Transverse colon (tissue), 4 donors: ENCODE measurements around the gene XBP1. TPM values are rescaled to one million over a fixed set of nuclear protein-coding genes. Genes with fewer than 3 reads are reported as not detected.

ENCODE experiments used
- DNase-seq: peaks from one replicate; pipeline ENCODE4 v3.0.0-alpha.2; 2019
- H3K27ac ChIP-seq, 4 donors: fragments of 200-600 bp; sonication (generic); 2 replicates each; pipeline ENCODE4 v1.5.1; 2016 to 2018; ENCODE audit warnings: inconsistent platforms in 4 of 4
- H3K27me3 ChIP-seq: fragments of 200-600 bp; sonication (generic); 2 replicates; pipeline ENCODE4 v1.5.1; 2017; ENCODE audit warnings: inconsistent platforms
- H3K36me3 ChIP-seq, 4 donors: fragments of 200-600 bp; sonication (generic); 2 replicates each; pipeline ENCODE4 v1.5.1; 2017 to 2019; ENCODE audit warnings: inconsistent platforms in 4 of 4
- H3K4me1 ChIP-seq, 4 donors: fragments of 200-600 bp; sonication (generic); 2 replicates each; pipeline ENCODE4 v1.5.1; 2017 to 2020; ENCODE audit warnings: inconsistent platforms in 4 of 4
- H3K4me3 ChIP-seq, 4 donors: fragments of 200-600 bp; sonication (generic); 1 replicate in 1 of 4; 2 replicates in 3 of 4; pipeline versions ENCODE4 v1.5.1 to v1.6.1; 2017 to 2019; ENCODE audit warnings: inconsistent platforms in 4 of 4
- H3K9me3 ChIP-seq, 2 donors: fragments of 200-600 bp; sonication (generic); 2 replicates each; pipeline ENCODE4 v1.5.1; 2017 to 2019; ENCODE audit warnings: inconsistent platforms in 2 of 2
- EP300 ChIP-seq: sonication (generic); formaldehyde crosslinking; IDR thresholded peaks from one replicate; pipeline ENCODE4 v1.6.1; 2017; ENCODE audit warnings: antibody characterized with exemption, low read depth
- POLR2A ChIP-seq: fragments of 450-650 bp; IDR thresholded peaks from one replicate; pipeline ENCODE4 v1.6.1; 2016; ENCODE audit warnings: antibody characterized with exemption, mild to moderate bottlenecking, moderate library complexity
- POLR2AphosphoS5 ChIP-seq, 3 donors: sonication (generic); formaldehyde crosslinking; IDR thresholded peaks; one replicate each; pipeline ENCODE4 v1.6.1; 2016; ENCODE audit warnings: antibody characterized with exemption in 3 of 3
- WGBS, 2 donors: methylation state at CpG; one replicate each; pipeline ENCODE4 v1.1.5; 2018; ENCODE audit warnings: low coverage in 1 of 2; 5-methylcytosine and 5-hydroxymethylcytosine counted together
- in situ Hi-C, 4 donors: fragments of 200-750 bp; cut with MboI; loops; one replicate each; pipeline versions ENCODE4 v1.15.0 to v1.15.1; 2017; ENCODE audit warnings: low sequenced_read_pairs in 3 of 4, low pct_ligation_motif_present in 1 of 4, low pct_unique_long_range_greater_than_20kb in 1 of 4
- intact Hi-C: fragments of 100-400 bp; cut with DNase I; formaldehyde crosslinking; loops from one replicate; pipeline ENCODE4 v1.15.1; 2023; ENCODE audit warnings: low total_unique reads
- small RNA-seq, 4 donors: library from RNA; depleted of rRNA; stranded (forward); fragments of <200 nt; gene quantifications; one replicate each; pipeline ENCODE3, GENCODE V24; 2016
- total RNA-seq, 4 donors: library from RNA; depleted of rRNA; stranded (reverse); fragments of >200 nt; gene quantifications; one replicate each; pipeline ENCODE4 v1.1.0, GENCODE V29; 2016
- TF ChIP-seq, protein P1 (sequence below), 5 experiments: fragments of 200-600 bp in 3 of 5; fragments of 450-650 bp in 2 of 5; sonication (generic) in 3 of 5; IDR thresholded peaks; 1 replicate in 2 of 5; 2 replicates in 3 of 5; pipeline ENCODE4 v1.5.1; 2016 to 2017; ENCODE audit warnings: antibody characterized with exemption in 5 of 5, inconsistent platforms in 3 of 5, mild to moderate bottlenecking in 2 of 5, moderate library complexity in 1 of 5

XBP1 gene
- total RNA-seq, 4 donors from 2014 or later = 68.1 to 263 (median 190) TPM

DNA sequence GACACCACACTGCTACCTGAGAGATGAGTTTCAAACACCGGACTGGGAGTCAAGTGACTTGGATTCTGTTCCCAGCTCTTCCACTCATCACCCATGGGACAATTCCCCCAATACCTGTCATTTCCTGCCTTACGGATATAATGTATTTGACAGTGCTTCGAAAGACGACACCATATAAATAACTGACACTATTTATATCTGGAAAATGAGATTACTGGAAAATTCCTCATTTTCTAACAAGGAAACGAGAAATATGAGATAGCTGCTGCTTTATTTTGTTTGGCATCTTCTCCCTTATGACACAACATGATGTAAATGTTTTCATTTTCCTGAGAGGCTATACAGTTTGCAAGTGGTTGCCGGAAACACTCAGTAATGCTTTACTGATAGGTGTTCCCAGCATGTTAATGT lies 49.9 kb downstream of the XBP1 start:
- Histone ChIP-seq H3K4me3 (no peak overlapping the region), H3K27me3 (no peaks in the 10 kb centered on the region), H3K4me1 (no peaks in the 10 kb centered on the region), H3K27ac (no peak overlapping the region), H3K9me3 (no peaks in the 10 kb centered on the region), H3K36me3 (peaks cover 0 to 19% (median 9%) of the 10 kb centered on the region in 4 donors)
- no peak for DNase-seq
- in situ Hi-C loops (no loop called here), intact Hi-C loops (no loop called here)
- WGBS, 2 donors = 78 to 82% methylated on average over 5 to 6 of the region's 6 CpGs
- TF ChIP-seq, protein P1, sequence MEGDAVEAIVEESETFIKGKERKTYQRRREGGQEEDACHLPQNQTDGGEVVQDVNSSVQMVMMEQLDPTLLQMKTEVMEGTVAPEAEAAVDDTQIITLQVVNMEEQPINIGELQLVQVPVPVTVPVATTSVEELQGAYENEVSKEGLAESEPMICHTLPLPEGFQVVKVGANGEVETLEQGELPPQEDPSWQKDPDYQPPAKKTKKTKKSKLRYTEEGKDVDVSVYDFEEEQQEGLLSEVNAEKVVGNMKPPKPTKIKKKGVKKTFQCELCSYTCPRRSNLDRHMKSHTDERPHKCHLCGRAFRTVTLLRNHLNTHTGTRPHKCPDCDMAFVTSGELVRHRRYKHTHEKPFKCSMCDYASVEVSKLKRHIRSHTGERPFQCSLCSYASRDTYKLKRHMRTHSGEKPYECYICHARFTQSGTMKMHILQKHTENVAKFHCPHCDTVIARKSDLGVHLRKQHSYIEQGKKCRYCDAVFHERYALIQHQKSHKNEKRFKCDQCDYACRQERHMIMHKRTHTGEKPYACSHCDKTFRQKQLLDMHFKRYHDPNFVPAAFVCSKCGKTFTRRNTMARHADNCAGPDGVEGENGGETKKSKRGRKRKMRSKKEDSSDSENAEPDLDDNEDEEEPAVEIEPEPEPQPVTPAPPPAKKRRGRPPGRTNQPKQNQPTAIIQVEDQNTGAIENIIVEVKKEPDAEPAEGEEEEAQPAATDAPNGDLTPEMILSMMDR (IDR thresholded peaks at IDR 0.05) = no peak
- TF ChIP-seq POLR2AphosphoS5 (IDR thresholded peaks at IDR 0.05) (no peak), EP300 (no peak), POLR2A (no peak)

Small RNAs within 50 kb of the gene (small RNA-seq; reads per million reads assigned to genes)
- 0 reads per million in 4 donors for gene Z93930.1

Other genes starting within 250 kb of the XBP1 start
- 10 to 100 TPM in 2 of 4 donors, 1 to 10 TPM in 2; 7.6 to 84.2 (median 12.4) TPM for gene TTC28, start 120.7 kb downstream of the XBP1 start, total RNA-seq
- gene CHEK2, start 58.7 kb downstream of the XBP1 start, total RNA-seq = 10 to 100 TPM in 2 of 4 donors, 1 to 10 TPM in 1, not detected in 1; 6.6 to 12.1 (median 10.8) TPM
- 10 to 100 TPM in 3 of 4 donors, 1 to 10 TPM in 1; 2.6 to 25.3 (median 20.5) TPM for gene HSCB, start 58.5 kb downstream of the XBP1 start, total RNA-seq
- 10 to 100 TPM; 16.8 to 25.6 (median 20.6) TPM for gene CCDC117, start 27.9 kb downstream of the XBP1 start, total RNA-seq
- 10 to 100 TPM in 1 of 4 donors, 1 to 10 TPM in 3; 4.5 to 10.7 (median 8.3) TPM for gene ZNRF3, start 83.0 kb upstream of the XBP1 start, total RNA-seq